GM19397 (cell line): ENCODE data around the gene TCF23.
"Not testable (repeated sequence)": the region's sequence is repeated elsewhere in the genome, so short reads cannot be mapped to it uniquely, and the experiment has no call there.

ENCODE experiments used
- ATAC-seq: cut with Tn5 transposase; IDR thresholded peaks from one replicate; pipeline ENCODE4 v1.9.1; 2021; ENCODE audit warnings: mild to moderate bottlenecking, moderate library complexity; ENCODE audit not compliant: unreplicated experiment

Gene TCF23

DNA sequence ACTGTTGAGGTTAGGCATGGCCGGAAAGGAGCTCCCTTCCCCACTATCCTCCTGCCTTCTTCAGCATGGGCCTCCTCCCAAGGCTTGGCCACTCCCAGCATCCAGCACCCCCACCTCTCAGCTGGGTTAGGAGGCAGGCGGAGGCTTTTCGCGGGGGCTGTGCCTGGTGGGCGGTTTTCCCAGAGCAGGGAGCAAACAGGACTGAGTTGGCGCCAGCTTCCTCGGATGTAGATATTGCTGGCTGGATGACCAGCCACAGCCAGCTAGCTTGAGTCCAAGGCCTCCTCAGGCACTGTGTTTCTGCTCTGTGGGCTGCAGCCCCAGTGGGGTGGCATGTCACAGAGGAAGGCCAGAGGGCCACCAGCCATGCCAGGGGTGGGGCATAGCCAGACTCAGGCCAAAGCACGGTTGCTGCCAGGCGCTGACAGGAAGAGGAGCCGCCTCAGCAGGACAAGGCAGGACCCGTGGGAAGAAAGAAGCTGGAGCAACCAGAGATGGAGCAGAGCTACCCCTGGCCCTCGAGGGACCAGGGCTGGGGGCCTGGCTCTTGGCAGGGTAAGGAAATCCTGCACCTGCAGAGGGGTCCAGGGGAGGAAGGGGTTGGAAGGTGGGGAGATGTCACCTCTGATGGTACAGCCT lies at the start of gene TCF23:
Gene TCF23 (plus strand): TSS at position 204 of the 639 bp plus-strand sequence. CDS start 130 bp downstream, at position 334.
- ATAC-seq = no peak

DNA sequence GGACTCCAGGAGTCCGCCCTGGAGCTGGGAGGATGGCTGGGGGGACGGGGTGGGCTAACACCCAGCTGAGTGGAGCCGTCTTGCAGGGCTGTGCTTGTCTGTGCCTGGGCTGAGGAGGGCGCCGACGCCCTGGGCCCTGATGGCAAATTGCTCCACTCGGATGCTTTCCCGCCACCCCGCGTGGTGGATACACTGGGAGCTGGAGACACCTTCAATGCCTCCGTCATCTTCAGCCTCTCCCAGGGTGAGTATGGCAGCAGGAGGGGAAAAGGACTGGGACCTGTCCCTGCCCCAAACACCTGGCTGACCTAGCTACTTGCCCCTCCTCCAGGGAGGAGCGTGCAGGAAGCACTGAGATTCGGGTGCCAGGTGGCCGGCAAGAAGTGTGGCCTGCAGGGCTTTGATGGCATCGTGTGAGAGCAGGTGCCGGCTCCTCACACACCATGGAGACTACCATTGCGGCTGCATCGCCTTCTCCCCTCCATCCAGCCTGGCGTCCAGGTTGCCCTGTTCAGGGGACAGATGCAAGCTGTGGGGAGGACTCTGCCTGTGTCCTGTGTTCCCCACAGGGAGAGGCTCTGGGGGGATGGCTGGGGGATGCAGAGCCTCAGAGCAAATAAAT lies 49.4 kb upstream of the TCF23 start:
- ATAC-seq = no peak

DNA sequence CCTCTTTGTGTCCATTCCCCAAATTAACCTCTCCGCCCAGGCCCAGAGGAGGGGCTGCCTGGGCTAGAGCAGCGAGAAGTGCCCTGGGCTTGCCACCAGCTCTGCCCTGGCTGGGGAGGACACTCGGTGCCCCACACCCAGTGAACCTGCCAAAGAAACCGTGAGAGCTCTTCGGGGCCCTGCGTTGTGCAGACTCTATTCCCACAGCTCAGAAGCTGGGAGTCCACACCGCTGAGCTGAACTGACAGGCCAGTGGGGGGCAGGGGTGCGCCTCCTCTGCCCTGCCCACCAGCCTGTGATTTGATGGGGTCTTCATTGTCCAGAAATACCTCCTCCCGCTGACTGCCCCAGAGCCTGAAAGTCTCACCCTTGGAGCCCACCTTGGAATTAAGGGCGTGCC lies 48.8 kb upstream of the TCF23 start:
- ATAC-seq = no peak

DNA sequence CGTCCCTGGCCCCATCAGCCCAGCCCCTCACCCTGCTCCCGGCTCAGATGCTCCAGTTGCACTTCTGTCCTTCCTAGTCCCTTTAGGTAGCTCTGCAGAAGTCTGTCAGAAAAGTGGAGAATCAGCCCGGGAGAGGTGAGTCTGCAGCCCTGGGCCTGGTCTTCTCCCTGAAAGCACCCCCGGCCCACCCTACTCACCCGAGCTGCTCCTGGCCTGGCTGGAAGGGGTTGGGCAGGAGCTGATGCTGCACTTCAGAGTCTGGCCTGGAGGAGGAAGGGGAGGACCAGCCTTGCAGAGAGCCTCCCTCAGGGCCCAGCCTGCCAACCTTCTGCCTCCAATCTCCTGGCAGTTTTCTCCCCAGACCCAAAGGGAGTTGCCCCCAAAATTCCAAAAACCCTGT lies 46.5 kb upstream of the TCF23 start:
- ATAC-seq = no peak

DNA sequence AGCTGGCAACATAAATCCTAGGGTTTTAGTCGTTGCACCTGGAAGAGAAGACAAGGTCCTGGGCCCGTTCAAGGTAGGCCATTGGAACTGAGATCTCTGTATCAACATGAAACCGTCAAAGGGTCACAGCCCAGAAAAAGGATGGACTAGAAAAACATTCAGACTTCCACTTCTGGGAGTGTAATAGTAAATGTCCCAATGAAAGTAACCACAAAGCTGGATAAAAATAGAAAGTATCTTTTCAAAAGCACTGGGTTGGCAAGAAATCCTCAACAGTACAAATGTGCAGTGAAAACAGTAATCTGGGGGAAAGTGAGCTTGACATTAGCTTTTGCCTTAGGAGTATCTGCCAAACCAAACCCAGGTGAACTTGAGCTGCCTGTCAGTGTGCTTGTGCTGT lies 42.8 kb upstream of the TCF23 start:
- no peak for ATAC-seq

DNA sequence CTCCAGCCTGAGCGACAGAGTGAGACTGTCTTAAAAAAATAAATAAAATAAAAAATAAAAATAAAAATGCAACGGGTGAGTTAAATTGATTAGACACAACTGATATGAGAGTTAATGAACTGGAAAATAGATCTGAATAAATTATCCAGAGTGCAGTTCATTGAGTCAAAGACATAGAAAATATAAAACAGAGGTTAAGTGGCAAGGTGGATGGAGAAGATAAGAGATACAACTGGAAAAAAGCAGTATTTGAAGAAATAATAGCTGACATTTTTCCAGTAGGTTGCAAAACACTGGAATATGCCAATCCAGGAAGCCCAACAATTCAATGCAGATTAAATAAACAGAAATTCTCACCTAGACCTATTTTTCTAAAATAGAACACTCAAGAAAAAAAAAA lies 40.6 kb upstream of the TCF23 start:
- no peak for ATAC-seq

DNA sequence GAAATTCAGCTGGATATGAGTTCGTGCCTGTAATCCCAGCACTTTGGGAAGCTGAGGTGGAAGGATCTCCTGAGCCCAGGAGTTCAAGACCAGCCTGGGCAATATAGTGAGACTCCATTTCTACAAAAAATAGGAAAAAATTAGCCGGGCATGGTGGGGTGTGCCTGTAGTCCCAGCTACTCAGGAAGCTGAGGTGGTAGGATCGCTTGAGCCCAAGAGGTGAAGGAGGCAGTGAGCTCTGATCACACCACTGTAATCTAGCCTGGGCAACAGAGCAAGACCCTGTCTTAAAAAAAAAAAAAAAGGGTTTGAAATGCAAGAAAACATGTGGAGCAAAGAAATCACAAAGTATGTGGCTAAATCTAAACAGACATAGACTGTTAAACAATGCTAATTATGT lies 39.7 kb upstream of the TCF23 start:
- no peak for ATAC-seq

DNA sequence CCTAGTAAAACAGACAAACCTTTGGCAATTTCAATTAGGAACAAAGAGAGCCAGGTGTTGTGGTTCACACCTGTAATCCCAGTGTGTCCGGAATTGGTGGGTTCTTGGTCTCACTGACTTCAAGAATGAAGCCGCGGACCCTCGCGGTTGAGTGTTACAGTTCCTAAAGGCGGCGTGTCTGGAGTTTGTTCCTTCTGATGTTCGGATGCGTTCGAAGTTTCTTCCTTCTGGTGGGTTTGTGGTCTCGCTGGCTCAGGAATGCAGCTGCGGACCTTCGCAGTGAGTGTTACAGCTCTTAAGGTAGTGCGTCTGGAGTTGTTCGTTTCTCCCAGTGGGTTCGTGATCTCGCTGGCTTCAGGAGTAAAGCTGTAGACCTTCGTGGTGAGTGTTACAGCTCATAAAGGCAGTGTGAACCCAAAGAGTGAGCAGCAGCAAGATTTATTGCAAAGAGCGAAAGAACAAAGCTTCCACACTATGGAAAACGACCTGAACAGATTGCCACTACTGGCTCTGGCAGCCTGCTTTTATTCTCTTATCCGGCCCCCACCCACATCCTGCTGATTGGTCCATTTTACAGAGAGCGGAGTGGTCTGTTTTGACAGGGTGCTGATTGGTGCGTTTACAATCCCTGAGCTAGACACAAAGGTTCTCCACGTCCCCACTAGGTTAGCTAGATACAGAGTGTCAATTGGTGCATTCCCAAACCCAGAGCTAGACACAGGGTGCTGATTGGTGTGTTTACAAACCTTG lies 38.0 kb upstream of the TCF23 start:
- ATAC-seq = not testable (repeated sequence)

DNA sequence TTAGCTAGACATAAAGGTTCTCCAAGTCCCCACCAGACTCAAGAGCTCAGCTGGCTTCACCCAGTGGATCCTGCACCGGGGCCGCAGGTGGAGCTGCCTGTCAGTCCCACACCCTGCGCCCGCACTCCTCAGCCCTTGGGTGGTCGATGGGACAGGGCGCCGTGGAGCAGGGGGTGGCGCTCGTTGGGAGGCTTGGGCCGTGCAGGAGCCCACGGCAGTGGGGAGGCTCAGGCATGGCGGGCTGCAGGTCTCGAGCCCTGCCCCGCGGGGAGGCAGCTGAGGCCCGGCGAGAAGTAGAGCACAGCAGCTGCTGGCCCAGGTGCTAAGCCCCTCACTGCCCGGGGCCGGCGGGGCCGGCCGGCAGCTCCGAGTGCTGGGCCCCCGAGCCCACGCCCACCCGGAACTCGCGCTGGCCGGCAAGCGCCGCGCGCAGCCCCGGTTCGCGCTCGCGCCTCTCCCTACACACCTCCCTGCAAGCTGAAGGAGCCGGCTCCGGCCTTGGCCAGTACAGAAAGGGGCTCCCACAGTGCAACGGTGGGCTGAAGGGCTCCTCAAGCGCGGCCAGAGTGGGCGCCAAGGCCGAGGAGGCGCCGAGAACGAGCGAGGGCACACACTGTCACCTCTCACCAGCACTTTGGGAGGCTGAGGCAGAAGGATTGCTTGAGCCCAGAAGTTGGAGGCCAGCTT lies 37.3 kb upstream of the TCF23 start:
- not testable (repeated sequence) for ATAC-seq

DNA sequence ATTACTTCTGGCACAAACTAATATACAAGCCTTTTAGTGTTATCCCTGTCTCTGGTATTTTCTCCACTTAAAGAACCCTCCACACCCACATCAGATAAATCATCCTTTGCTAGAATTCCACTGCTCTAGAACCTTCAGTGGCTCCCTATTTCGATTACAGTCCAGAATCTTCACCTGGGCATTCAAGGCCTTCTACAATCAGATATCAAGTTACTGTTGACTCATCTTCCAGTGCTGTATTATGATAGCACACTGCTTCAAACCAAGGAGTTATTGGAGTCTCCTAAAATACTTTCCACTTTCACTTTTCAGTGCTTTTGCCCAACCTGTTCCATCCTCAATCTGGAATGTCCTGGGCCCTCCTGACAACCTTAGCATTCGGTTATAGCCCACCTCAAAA lies 33.3 kb upstream of the TCF23 start:
- no peak for ATAC-seq

DNA sequence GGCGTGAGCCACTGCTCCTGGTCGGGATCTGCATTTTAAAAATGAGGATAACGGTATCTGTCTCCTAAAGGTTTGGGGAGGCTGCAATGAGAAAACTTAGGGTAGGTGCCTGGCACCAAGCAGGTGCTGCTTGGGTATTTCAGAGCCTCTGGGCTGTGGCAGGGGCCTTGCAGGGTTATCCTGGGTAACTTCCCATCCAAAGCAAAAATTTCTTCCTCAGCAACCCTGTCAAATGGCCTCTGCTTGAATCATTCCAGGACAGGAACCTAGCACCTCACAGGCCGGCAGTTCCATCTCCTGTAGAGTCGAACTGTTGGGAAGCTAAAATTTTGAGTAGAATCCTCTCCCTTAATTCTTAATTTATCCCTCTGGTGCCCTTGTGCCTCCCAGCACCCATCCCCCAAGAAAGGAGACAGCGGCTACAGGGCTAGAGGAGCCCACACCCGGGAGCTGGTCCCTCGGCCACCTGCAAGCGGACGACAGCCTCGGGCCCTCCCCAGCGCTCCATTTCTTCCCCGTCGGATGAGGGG lies 30.7 kb upstream of the TCF23 start:
- ATAC-seq = no peak

DNA sequence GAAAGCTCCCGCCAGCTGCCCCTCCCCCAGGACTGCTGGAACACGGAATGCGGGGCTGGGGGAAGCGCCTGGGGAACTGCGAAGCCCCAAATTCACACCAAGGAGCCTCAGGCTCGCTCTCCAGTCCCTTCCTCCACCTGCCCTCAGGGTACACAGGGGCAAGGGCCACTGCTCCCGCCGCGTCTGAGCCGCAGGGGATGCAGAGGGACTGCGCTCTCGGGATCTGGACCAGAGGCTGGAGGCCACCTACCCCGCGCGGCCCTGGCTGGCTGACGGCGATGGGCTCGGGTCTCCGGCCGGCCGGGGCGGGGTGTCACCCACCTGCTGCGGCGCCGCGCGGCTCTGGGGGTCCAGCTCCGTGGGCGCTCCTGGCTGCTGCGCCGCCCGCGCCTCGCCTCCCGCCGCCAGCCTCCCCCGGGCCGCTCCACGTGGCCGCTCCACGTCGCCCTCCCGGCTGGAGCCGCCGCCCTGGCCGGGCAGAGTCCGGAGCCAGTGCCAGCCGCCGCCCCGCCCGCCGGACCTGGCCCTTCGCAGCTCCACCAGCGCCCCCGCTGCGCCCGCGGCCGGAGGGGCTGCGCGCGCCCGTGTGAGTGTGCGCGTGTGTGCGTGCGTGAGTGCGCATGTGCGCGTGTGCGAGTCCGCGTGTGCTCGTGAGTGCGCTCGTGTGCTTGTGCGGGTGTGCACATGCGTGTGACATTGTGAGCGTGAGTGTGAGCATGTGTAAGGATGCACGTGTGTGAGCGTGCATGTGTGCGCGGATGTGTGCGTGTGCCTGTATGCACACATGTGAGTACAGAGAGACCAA lies 30.1 kb upstream of the TCF23 start, which contains the start of gene CGREF1:
Gene CGREF1 (minus strand): TSS at position 604 of the 805 bp plus-strand sequence. CDS start 14,762 bp downstream, outside the sequence.
- ATAC-seq = no peak

DNA sequence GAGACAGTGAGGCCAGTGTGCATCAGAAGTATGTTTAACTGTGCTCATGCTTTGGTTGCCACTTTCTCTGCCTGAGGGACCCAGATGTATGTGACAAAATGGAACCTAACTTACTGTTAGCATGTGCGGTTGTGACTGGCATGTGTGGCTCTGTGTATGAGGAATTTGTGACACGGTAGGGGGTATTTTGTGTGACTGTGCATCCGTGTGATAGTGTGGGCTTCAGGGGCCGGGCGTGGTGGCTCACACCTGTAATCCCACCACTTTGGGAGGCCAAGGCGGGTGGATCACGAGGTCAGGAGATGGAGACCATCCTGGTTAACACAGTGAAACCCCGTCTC lies 29.5 kb upstream of the TCF23 start:
- not testable (repeated sequence) for ATAC-seq

DNA sequence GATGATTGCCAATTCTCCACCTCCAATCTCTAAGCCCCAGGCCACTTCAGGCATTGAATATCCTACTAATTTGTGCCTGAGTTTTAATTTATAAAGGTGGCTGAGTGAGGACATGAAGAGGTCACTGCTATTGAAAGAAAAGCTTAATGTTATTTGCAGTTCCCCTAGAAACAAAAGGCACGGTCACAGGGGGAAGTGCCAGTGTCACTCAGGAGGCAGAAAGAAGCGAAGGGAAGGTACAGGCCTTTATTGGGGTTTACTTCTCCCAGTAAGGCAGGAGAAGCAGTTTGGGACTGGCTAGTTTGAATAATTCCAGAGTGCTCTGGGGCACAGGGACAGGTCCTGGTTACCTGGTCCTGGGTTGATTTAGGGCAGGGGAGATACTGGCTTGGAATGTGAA lies 26.9 kb upstream of the TCF23 start:
- ATAC-seq = no peak

DNA sequence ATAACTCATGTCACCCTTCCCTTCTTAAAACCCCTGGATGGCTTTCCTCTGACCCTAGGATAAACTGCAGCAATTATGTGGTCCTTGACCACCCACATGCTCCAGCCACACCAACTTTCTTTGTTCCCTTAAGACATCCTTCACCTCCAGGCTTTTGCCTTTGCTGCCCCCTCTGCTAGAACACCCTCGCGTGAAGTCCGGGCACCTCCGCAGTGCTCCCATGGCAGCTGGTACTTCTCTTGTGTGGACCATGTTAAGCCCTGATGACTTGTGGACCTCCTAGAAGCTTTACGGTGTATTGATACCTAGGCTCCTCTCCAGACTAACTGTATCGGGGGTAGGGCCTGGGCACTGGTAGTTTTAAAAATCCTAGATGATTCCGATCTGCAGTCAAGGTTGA lies 26.0 kb upstream of the TCF23 start:
- ATAC-seq = no peak

DNA sequence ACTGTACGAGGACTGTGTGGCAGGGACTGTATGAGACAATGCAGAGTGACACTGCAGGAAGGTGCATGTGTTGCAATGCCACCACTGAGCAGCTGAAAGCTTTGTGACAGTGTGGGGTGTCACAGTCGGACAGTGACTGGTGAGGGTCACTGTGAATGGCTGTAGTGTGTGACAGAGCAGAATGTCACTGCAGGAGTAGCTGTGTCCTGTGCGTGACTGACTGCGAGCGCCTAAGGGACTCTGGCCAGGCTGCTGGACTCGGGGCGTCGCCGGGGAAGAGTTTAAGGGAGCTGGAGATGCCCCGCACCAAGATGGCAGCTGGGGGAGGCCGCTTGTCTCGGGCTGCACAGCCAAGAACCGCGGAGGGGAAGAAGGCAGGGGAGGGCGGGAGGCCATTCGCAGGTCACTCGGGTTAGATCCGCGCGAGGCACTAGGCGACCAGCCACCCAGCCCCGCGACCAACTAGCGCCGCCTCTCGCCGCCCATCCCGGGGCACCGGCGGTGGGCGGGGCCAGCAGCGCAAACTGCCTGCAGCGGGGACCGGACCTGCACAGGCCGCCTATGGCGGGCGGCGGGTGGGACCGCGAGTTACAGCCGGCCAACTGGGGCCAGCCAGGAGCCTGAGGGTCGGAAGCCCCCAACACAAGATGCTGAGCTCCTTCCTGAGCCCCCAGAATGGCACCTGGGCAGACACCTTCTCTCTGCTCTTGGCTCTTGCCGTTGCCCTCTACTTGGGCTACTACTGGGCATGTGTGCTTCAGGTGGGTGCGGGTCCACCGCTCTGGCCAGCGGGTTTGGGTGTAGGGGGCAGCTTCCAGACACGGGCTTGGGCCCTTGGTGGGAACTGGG lies 25.3 kb upstream of the TCF23 start, which contains the start of gene ABHD1:
Gene ABHD1 (plus strand): TSS at position 514 of the 849 bp plus-strand sequence. CDS start 134 bp downstream, at position 648.
- no peak for ATAC-seq

DNA sequence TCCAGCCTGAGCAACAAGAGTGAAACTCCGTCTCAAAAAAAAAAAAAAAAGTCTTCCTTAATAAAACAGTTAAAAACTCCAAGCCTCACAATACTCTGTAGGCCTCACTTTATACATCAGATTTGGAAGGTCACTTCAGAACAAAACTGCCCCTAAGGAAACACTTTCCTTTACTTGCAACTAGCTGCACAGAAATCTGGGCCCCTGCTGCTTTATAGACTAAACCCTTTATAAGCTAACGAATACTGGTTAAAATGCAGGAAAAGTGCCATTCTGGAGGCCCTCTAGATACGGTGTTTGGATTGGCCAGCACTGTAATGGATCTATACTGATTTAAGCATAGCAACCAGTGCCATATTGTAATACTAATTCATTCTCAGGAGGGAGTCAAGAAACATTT lies 23.7 kb upstream of the TCF23 start:
- ATAC-seq = no peak

DNA sequence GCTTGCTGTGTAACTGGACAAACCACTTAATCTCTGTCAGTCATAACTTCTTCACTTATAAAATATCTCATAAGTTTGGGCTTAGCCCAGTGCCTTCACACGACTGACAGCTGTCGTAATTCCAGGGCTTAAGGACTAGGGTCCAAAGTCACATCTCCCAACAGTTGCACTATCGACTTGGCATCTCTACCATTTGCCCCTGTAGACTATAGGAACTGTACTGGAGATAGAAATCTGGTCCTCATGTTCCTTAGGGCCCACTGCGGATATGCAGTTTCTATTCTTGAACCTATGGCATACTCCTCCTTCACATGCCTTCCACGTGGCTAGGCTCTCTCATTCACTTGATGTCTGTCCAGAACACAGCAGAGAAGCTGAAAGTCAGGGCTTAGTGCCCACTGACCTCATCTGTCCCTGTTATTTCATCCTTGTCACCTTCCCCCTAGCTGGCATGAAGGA lies 22.5 kb upstream of the TCF23 start:
- no peak for ATAC-seq
